Measurements from ENCODE around the gene EFNB2. TPM values are rescaled to one million over a fixed set of nuclear protein-coding genes. Genes with fewer than 3 reads are reported as not detected.

EFNB2 gene
- total and polyA plus RNA-seq, 2 donors = 19.2 to 31.8 TPM

GRCh38 chr13:106484537-106485193 is 50.8 kb downstream of the EFNB2 start:
- 13% methylated on average over 12 of the region's 12 CpGs for WGBS
- Histone ChIP-seq H3K4me3 (ENCODE audit: low read depth, low read length) (no peak overlapping the region), H3K4me1 (ENCODE audit: insufficient read depth) (no peaks in the 10 kb centered on the region), H3K27ac (ENCODE audit: low read depth) (no peak overlapping the region), H3K36me3 (ENCODE audit: insufficient read depth) (no peaks in the 10 kb centered on the region)
- no peak for DNase-seq (ENCODE audit: extremely low spot score)

GRCh38 chr13:106484084-106484483 is 51.4 kb downstream of the EFNB2 start:
- no peak for DNase-seq (ENCODE audit: extremely low spot score)
- 69% methylated on average over 9 of the region's 9 CpGs for WGBS
- Histone ChIP-seq H3K4me3 (ENCODE audit: low read depth, low read length) (no peak overlapping the region), H3K27ac (ENCODE audit: low read depth) (no peak overlapping the region), H3K4me1 (ENCODE audit: insufficient read depth) (no peaks in the 10 kb centered on the region), H3K36me3 (ENCODE audit: insufficient read depth) (no peaks in the 10 kb centered on the region)

- Histone ChIP-seq H3K4me3 (ENCODE audit: low read depth, low read length) (no peak overlapping the region), H3K36me3 (ENCODE audit: insufficient read depth) (no peaks in the 10 kb centered on the region), H3K4me1 (ENCODE audit: insufficient read depth) (no peaks in the 10 kb centered on the region), H3K27ac (ENCODE audit: low read depth) (no peak overlapping the region)
- no peak for DNase-seq (ENCODE audit: extremely low spot score)
- WGBS = 53% methylated on average over 4 of the region's 4 CpGs
Measured at GRCh38 chr13:106481919-106482318, 53.5 kb downstream of the EFNB2 start.

- H3K27ac ChIP-seq (ENCODE audit: low read depth) = no peak overlapping the region
- H3K4me3 ChIP-seq (ENCODE audit: low read depth, low read length) = no peak overlapping the region
- WGBS = 57% methylated on average over 5 of the region's 5 CpGs
- H3K4me1 ChIP-seq (ENCODE audit: insufficient read depth) = no peaks in the 10 kb centered on the region
- DNase-seq (ENCODE audit: extremely low spot score) = no peak
- H3K36me3 ChIP-seq (ENCODE audit: insufficient read depth) = no peaks in the 10 kb centered on the region
Measured at GRCh38 chr13:106480351-106480910, 55.0 kb downstream of the EFNB2 start.

- Histone ChIP-seq H3K4me1 (ENCODE audit: insufficient read depth) (no peaks in the 10 kb centered on the region), H3K36me3 (ENCODE audit: insufficient read depth) (no peaks in the 10 kb centered on the region), H3K27ac (ENCODE audit: low read depth) (no peak overlapping the region), H3K4me3 (ENCODE audit: low read depth, low read length) (no peak overlapping the region)
- WGBS = 90% methylated on average over 15 of the region's 15 CpGs
- DNase-seq (ENCODE audit: extremely low spot score) = no peak
Measured at GRCh38 chr13:106479929-106480328, 55.5 kb downstream of the EFNB2 start.

GRCh38 chr13:106478116-106478515 is 57.3 kb downstream of the EFNB2 start:
- no peak for DNase-seq (ENCODE audit: extremely low spot score)
- no peak overlapping the region for H3K4me3 ChIP-seq (ENCODE audit: low read depth, low read length)
- H3K36me3 ChIP-seq (ENCODE audit: insufficient read depth) = no peaks in the 10 kb centered on the region
- no peaks in the 10 kb centered on the region for H3K4me1 ChIP-seq (ENCODE audit: insufficient read depth)
- no peak overlapping the region for H3K27ac ChIP-seq (ENCODE audit: low read depth)
- WGBS = 71% methylated on average over 7 of the region's 7 CpGs

- H3K36me3 ChIP-seq (ENCODE audit: insufficient read depth) = no peaks in the 10 kb centered on the region
- H3K4me3 ChIP-seq (ENCODE audit: low read depth, low read length) = no peak overlapping the region
- no peaks in the 10 kb centered on the region for H3K4me1 ChIP-seq (ENCODE audit: insufficient read depth)
- 88% methylated on average over 5 of the region's 5 CpGs for WGBS
- no peak for DNase-seq (ENCODE audit: extremely low spot score)
- no peak overlapping the region for H3K27ac ChIP-seq (ENCODE audit: low read depth)
Measured at GRCh38 chr13:106477303-106477702, 58.2 kb downstream of the EFNB2 start.

- Histone ChIP-seq H3K36me3 (ENCODE audit: insufficient read depth) (no peaks in the 10 kb centered on the region), H3K4me1 (ENCODE audit: insufficient read depth) (no peaks in the 10 kb centered on the region), H3K27ac (ENCODE audit: low read depth) (no peak overlapping the region), H3K4me3 (ENCODE audit: low read depth, low read length) (no peak overlapping the region)
- WGBS = 59% methylated on average over 3 of the region's 3 CpGs
- no peak for DNase-seq (ENCODE audit: extremely low spot score)
Measured at GRCh38 chr13:106475852-106476251, 59.6 kb downstream of the EFNB2 start.

- 84% methylated on average over 6 of the region's 6 CpGs for WGBS
- DNase-seq (ENCODE audit: extremely low spot score) = no peak
- Histone ChIP-seq H3K36me3 (ENCODE audit: insufficient read depth) (no peaks in the 10 kb centered on the region), H3K4me3 (ENCODE audit: low read depth, low read length) (no peak overlapping the region), H3K4me1 (ENCODE audit: insufficient read depth) (no peaks in the 10 kb centered on the region), H3K27ac (ENCODE audit: low read depth) (no peak overlapping the region)
Measured at GRCh38 chr13:106474912-106475311, 60.5 kb downstream of the EFNB2 start.

GRCh38 chr13:106473154-106473553 is 62.3 kb downstream of the EFNB2 start:
- Histone ChIP-seq H3K27ac (ENCODE audit: low read depth) (no peak overlapping the region), H3K36me3 (ENCODE audit: insufficient read depth) (no peaks in the 10 kb centered on the region), H3K4me1 (ENCODE audit: insufficient read depth) (no peaks in the 10 kb centered on the region), H3K4me3 (ENCODE audit: low read depth, low read length) (no peak overlapping the region)
- DNase-seq (ENCODE audit: extremely low spot score) = no peak
- 91% methylated on average over 9 of the region's 9 CpGs for WGBS

- H3K36me3 ChIP-seq (ENCODE audit: insufficient read depth) = no peaks in the 10 kb centered on the region
- no peaks in the 10 kb centered on the region for H3K4me1 ChIP-seq (ENCODE audit: insufficient read depth)
- no peak for DNase-seq (ENCODE audit: extremely low spot score)
- no peak overlapping the region for H3K4me3 ChIP-seq (ENCODE audit: low read depth, low read length)
- WGBS = 87% methylated on average over 4 of the region's 4 CpGs
- H3K27ac ChIP-seq (ENCODE audit: low read depth) = no peak overlapping the region
Measured at GRCh38 chr13:106472621-106473020, 62.8 kb downstream of the EFNB2 start.

- H3K4me1 ChIP-seq (ENCODE audit: insufficient read depth) = no peaks in the 10 kb centered on the region
- WGBS = 15% methylated on average over 16 of the region's 16 CpGs
- H3K4me3 ChIP-seq (ENCODE audit: low read depth, low read length) = no peak overlapping the region
- H3K27ac ChIP-seq (ENCODE audit: low read depth) = no peak overlapping the region
- DNase-seq (ENCODE audit: extremely low spot score) = no peak
- H3K36me3 ChIP-seq (ENCODE audit: insufficient read depth) = no peaks in the 10 kb centered on the region
Measured at GRCh38 chr13:106471957-106472543, 63.4 kb downstream of the EFNB2 start.

GRCh38 chr13:106470576-106470975 is 64.9 kb downstream of the EFNB2 start:
- no peak overlapping the region for H3K4me3 ChIP-seq (ENCODE audit: low read depth, low read length)
- H3K4me1 ChIP-seq (ENCODE audit: insufficient read depth) = no peaks in the 10 kb centered on the region
- no peaks in the 10 kb centered on the region for H3K36me3 ChIP-seq (ENCODE audit: insufficient read depth)
- no peak overlapping the region for H3K27ac ChIP-seq (ENCODE audit: low read depth)
- WGBS = 71% methylated on average over 7 of the region's 7 CpGs
- DNase-seq (ENCODE audit: extremely low spot score) = no peak

GRCh38 chr13:106468744-106469590 is 66.5 kb downstream of the EFNB2 start:
- DNase-seq (ENCODE audit: extremely low spot score) = no peak
- Histone ChIP-seq H3K36me3 (ENCODE audit: insufficient read depth) (no peaks in the 10 kb centered on the region), H3K4me3 (ENCODE audit: low read depth, low read length) (no peak overlapping the region), H3K27ac (ENCODE audit: low read depth) (no peak overlapping the region), H3K4me1 (ENCODE audit: insufficient read depth) (no peaks in the 10 kb centered on the region)
- WGBS = 86% methylated on average over 20 of the region's 20 CpGs
